Mucosa of rectum (tissue), 2 donors: ENCODE data around the gene CDH18.

Experiments
- H3K27ac ChIP-seq, 2 donors: one replicate each; pipeline ENCODE4 v1.7.0; 2013; ENCODE audit warnings: inconsistent platforms in 2 of 2, low read depth in 2 of 2, low read length in 2 of 2
- H3K27me3 ChIP-seq, 2 donors: one replicate each; pipeline ENCODE4 v1.7.0; 2013; ENCODE audit warnings: low read length in 2 of 2; ENCODE audit not compliant: control insufficient read depth in 2 of 2, insufficient read depth in 2 of 2
- H3K36me3 ChIP-seq, 2 donors: one replicate each; pipeline ENCODE4 v1.7.0; 2013; ENCODE audit warnings: low read length in 2 of 2; ENCODE audit not compliant: control insufficient read depth in 2 of 2, insufficient read depth in 2 of 2
- H3K4me1 ChIP-seq, 2 donors: one replicate each; pipeline ENCODE4 v1.7.0; 2013; ENCODE audit warnings: low read length in 2 of 2, mild to moderate bottlenecking in 1 of 2; ENCODE audit not compliant: control insufficient read depth in 2 of 2, insufficient read depth in 2 of 2
- H3K4me3 ChIP-seq, 2 donors: one replicate each; pipeline ENCODE4 v1.7.0; 2013; ENCODE audit warnings: low read length in 2 of 2
- H3K9ac ChIP-seq, 2 donors: one replicate each; pipeline ENCODE4 v1.7.0; 2013; ENCODE audit warnings: low read length in 2 of 2, low read depth in 1 of 2, mild to moderate bottlenecking in 1 of 2
- H3K9me3 ChIP-seq, 2 donors: one replicate each; pipeline ENCODE4 v1.7.0; 2013; ENCODE audit warnings: low read length in 2 of 2; ENCODE audit not compliant: control insufficient read depth in 2 of 2
- donor health status: healthy.
- donor health status: Normal muscosa, but diverticular disease.

CDH18 gene

GRCh38 chr5:19987612-19988361 lies at the start of gene CDH18:
Gene CDH18, minus strand, starts transcription at chr5:19988200. Its CDS starts 149,214 bp downstream, at chr5:19838986.
- Histone ChIP-seq H3K9me3 (no peaks in the 10 kb centered on the region), H3K4me1 (no peaks in the 10 kb centered on the region), H3K36me3 (no peaks in the 10 kb centered on the region), H3K27ac (no peak within 1 kb of the TSS), H3K4me3 (no peak within 1 kb of the TSS), H3K9ac (no peak within 1 kb of the TSS), H3K27me3 (no peaks in the 10 kb centered on the region)

- no peaks in the 10 kb centered on the region for H3K36me3 ChIP-seq
- H3K9ac ChIP-seq, result no peak overlapping the region
- H3K27ac ChIP-seq, result no peak overlapping the region
Observed at GRCh38 chr5:20034717-20035116, 46.7 kb upstream of the CDH18 start.

GRCh38 chr5:20033881-20034280 lies 45.9 kb upstream of the CDH18 start:
- Histone ChIP-seq H3K9ac (no peak overlapping the region), H3K27me3 (no peaks in the 10 kb centered on the region), H3K36me3 (no peaks in the 10 kb centered on the region), H3K4me3 (no peak overlapping the region), H3K9me3 (no peaks in the 10 kb centered on the region), H3K27ac (no peak overlapping the region), H3K4me1 (no peaks in the 10 kb centered on the region)

More at GRCh38 chr5:20034717-20035116, 46.7 kb upstream of the CDH18 start:
- Histone ChIP-seq H3K4me1 (no peaks in the 10 kb centered on the region), H3K27me3 (no peaks in the 10 kb centered on the region), H3K4me3 (no peak overlapping the region), H3K9me3 (no peaks in the 10 kb centered on the region)

- H3K9me3 ChIP-seq, result no peaks in the 10 kb centered on the region
- no peak overlapping the region for H3K27ac ChIP-seq
- H3K4me1 ChIP-seq, result no peaks in the 10 kb centered on the region
- no peaks in the 10 kb centered on the region for H3K27me3 ChIP-seq
- H3K36me3 ChIP-seq, result no peaks in the 10 kb centered on the region
- no peak overlapping the region for H3K9ac ChIP-seq
- H3K4me3 ChIP-seq, result no peak overlapping the region
Observed at GRCh38 chr5:20032896-20033295, 44.9 kb upstream of the CDH18 start.

GRCh38 chr5:20030125-20030524 lies 42.1 kb upstream of the CDH18 start:
- Histone ChIP-seq H3K4me1 (no peaks in the 10 kb centered on the region), H3K9me3 (no peaks in the 10 kb centered on the region), H3K27ac (no peak overlapping the region), H3K27me3 (no peaks in the 10 kb centered on the region), H3K9ac (no peak overlapping the region), H3K36me3 (no peaks in the 10 kb centered on the region), H3K4me3 (no peak overlapping the region)

- no peak overlapping the region for H3K4me3 ChIP-seq
- H3K27ac ChIP-seq, result no peak overlapping the region
- no peaks in the 10 kb centered on the region for H3K36me3 ChIP-seq
- no peak overlapping the region for H3K9ac ChIP-seq
- no peaks in the 10 kb centered on the region for H3K27me3 ChIP-seq
- H3K9me3 ChIP-seq, result no peaks in the 10 kb centered on the region
- no peaks in the 10 kb centered on the region for H3K4me1 ChIP-seq
Observed at GRCh38 chr5:20029266-20029665, 41.3 kb upstream of the CDH18 start.

GRCh38 chr5:20028506-20028905 lies 40.5 kb upstream of the CDH18 start:
- Histone ChIP-seq H3K4me1 (no peaks in the 10 kb centered on the region), H3K9me3 (no peaks in the 10 kb centered on the region), H3K27me3 (no peaks in the 10 kb centered on the region), H3K4me3 (no peak overlapping the region), H3K36me3 (no peaks in the 10 kb centered on the region), H3K9ac (no peak overlapping the region), H3K27ac (no peak overlapping the region)

GRCh38 chr5:20023686-20024180 lies 35.7 kb upstream of the CDH18 start:
- Histone ChIP-seq H3K36me3 (no peaks in the 10 kb centered on the region), H3K4me1 (no peaks in the 10 kb centered on the region), H3K27ac (no peak overlapping the region), H3K9ac (no peak overlapping the region), H3K9me3 (peaks cover 0 to 5% of the 10 kb centered on the region in 2 donors), H3K4me3 (no peak overlapping the region), H3K27me3 (no peaks in the 10 kb centered on the region)

- Histone ChIP-seq H3K36me3 (no peaks in the 10 kb centered on the region), H3K27ac (no peak overlapping the region), H3K4me1 (no peaks in the 10 kb centered on the region), H3K9ac (no peak overlapping the region), H3K9me3 (peaks cover 0 to 5% of the 10 kb centered on the region in 2 donors), H3K4me3 (no peak overlapping the region), H3K27me3 (no peaks in the 10 kb centered on the region)
Observed at GRCh38 chr5:20020247-20020646, 32.2 kb upstream of the CDH18 start.

- H3K36me3 ChIP-seq, result no peaks in the 10 kb centered on the region
- no peak overlapping the region for H3K27ac ChIP-seq
- H3K27me3 ChIP-seq, result no peaks in the 10 kb centered on the region
- no peak overlapping the region for H3K4me3 ChIP-seq
- H3K9me3 ChIP-seq, result peaks cover 0 to 5% of the 10 kb centered on the region in 2 donors
- no peaks in the 10 kb centered on the region for H3K4me1 ChIP-seq
- no peak overlapping the region for H3K9ac ChIP-seq
Observed at GRCh38 chr5:20017021-20017420, 29.0 kb upstream of the CDH18 start.
